ENCODE data around the gene JAZF1. TPM values are rescaled to one million over a fixed set of nuclear protein-coding genes. Genes with fewer than 3 reads are reported as not detected.

The JAZF1 gene
- total RNA-seq, 4 donors from 2014 or later = 12.7 to 19.2 (median 14.7) TPM

GRCh38 chr7:27940341-27940740 is 240.3 kb downstream of the JAZF1 start:
- DNase-seq = no peak
- no peaks in the 10 kb centered on the region for H3K9me3 ChIP-seq
- H3K4me3 ChIP-seq (replicated peaks in 1 of 3) = no peak overlapping the region
- H3K36me3 ChIP-seq = no peaks in the 10 kb centered on the region
- intact Hi-C loops (cut with DNase I) = no loop called here
- 86 to 87% methylated on average over 9 of the region's 9 CpGs for WGBS, 2 donors
- no peaks in the 10 kb centered on the region for H3K27me3 ChIP-seq
- TF ChIP-seq POLR2A (IDR thresholded peaks at IDR 0.05) = no peak
- TF ChIP-seq, protein P1, sequence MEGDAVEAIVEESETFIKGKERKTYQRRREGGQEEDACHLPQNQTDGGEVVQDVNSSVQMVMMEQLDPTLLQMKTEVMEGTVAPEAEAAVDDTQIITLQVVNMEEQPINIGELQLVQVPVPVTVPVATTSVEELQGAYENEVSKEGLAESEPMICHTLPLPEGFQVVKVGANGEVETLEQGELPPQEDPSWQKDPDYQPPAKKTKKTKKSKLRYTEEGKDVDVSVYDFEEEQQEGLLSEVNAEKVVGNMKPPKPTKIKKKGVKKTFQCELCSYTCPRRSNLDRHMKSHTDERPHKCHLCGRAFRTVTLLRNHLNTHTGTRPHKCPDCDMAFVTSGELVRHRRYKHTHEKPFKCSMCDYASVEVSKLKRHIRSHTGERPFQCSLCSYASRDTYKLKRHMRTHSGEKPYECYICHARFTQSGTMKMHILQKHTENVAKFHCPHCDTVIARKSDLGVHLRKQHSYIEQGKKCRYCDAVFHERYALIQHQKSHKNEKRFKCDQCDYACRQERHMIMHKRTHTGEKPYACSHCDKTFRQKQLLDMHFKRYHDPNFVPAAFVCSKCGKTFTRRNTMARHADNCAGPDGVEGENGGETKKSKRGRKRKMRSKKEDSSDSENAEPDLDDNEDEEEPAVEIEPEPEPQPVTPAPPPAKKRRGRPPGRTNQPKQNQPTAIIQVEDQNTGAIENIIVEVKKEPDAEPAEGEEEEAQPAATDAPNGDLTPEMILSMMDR (IDR thresholded peaks at IDR 0.05) = no peak
- H3K27ac ChIP-seq = no peak overlapping the region
- no peaks in the 10 kb centered on the region for H3K4me1 ChIP-seq

- intact Hi-C loops (cut with DNase I) = no loop called here
- Histone ChIP-seq H3K4me3 (replicated peaks in 1 of 3) (no peak overlapping the region), H3K27ac (no peak overlapping the region), H3K9me3 (no peaks in the 10 kb centered on the region), H3K4me1 (no peaks in the 10 kb centered on the region), H3K36me3 (no peaks in the 10 kb centered on the region), H3K27me3 (no peaks in the 10 kb centered on the region)
- WGBS, 2 donors = 94 to 99% methylated on average over 9 to 10 of the region's 10 CpGs
- no peak for DNase-seq
- TF ChIP-seq POLR2A (IDR thresholded peaks at IDR 0.05) = no peak
- TF ChIP-seq, protein P1 (IDR thresholded peaks at IDR 0.05) = no peak
These were observed 240.7 kb downstream of the JAZF1 start for GRCh38 chr7:27939893-27940292.

DNA sequence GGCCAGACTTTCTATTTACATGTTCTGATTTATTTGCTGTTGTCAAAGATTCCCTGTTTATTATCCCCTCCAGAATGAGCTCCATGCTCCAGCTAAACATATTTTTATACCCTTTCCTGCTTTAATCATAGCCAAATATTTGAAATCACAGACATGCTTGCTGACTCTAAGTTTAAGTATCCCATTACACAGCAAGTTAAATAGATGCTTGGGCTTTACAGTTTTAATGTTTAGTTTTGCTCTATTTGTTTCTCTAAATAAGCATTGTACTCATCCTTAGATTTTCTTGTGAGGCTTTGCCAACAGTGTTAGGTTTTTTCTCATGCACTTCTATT is 243.9 kb downstream of the JAZF1 start:
- intact Hi-C loops (cut with DNase I) = no loop called here
- Histone ChIP-seq H3K27me3 (no peaks in the 10 kb centered on the region), H3K4me1 (peaks cover 0 to 8% of the 10 kb centered on the region in 2 donors), H3K36me3 (no peaks in the 10 kb centered on the region), H3K9me3 (no peaks in the 10 kb centered on the region), H3K27ac (no peak overlapping the region), H3K4me3 (replicated peaks in 1 of 3) (no peak overlapping the region)
- TF ChIP-seq, protein P1 (IDR thresholded peaks at IDR 0.05) = no peak
- TF ChIP-seq POLR2A (IDR thresholded peaks at IDR 0.05) = no peak
- DNase-seq = no peak

- no peak for DNase-seq
- H3K4me3 ChIP-seq (replicated peaks in 1 of 3) = no peak overlapping the region
- no peaks in the 10 kb centered on the region for H3K36me3 ChIP-seq
- WGBS, 2 donors = 92 to 93% methylated on average over 6 of the region's 6 CpGs
- H3K4me1 ChIP-seq = peaks cover 0 to 8% of the 10 kb centered on the region in 2 donors
- H3K9me3 ChIP-seq = no peaks in the 10 kb centered on the region
- no peak for TF ChIP-seq POLR2A (IDR thresholded peaks at IDR 0.05)
- TF ChIP-seq, protein P1 (IDR thresholded peaks at IDR 0.05) = no peak
- H3K27me3 ChIP-seq = no peaks in the 10 kb centered on the region
- intact Hi-C loops (cut with DNase I) = no loop called here
- H3K27ac ChIP-seq = no peak overlapping the region
These were observed 244.4 kb downstream of the JAZF1 start for GRCh38 chr7:27936047-27936767.

DNA sequence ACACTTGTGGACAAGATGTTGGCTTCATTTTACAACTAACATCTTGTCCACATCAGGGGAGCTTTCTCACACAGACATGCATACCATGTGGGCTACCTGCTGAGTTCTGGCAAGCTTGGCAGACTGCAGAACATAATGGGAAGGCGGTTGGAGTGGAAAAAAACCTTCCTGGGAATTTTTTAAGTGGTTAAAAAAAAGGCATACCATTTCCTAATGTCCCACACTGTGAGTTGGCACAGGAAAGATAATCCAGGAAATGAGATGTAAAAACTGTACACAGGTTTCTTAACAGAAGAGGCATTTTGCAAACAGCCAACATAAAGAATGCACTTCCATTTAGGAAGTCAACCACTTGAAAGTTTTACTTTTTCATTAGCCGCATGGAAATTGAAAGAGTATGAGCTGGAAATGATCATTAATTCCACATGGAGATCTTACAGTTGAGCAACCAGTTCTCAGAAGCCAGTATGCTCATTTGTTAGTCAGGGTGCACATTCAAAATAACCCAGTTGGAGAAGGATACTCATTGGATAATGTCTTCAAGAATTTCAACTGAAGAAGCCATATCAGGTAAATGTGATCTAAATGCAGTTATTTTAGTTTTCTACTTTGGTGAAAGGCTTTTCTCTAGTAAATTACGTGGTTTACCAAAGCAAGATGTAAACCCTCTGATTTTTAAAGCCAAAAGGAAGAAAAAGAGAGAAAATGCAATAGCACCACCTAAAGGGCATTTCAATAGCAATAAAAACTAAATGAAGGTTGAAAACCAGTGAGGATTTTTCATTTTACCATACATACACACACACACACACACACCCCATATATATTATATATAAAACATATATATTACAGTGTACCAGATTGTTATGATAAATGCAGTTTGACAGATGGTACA is 246.7 kb downstream of the JAZF1 start:
- H3K9me3 ChIP-seq = no peaks in the 10 kb centered on the region
- no peak for TF ChIP-seq POLR2A (IDR thresholded peaks at IDR 0.05)
- TF ChIP-seq, protein P1 (IDR thresholded peaks at IDR 0.05) = peak in 3 of 6 experiments; percentile 13 to 34 (median 21)
- H3K27me3 ChIP-seq = no peaks in the 10 kb centered on the region
- no peaks in the 10 kb centered on the region for H3K36me3 ChIP-seq
- intact Hi-C loops (cut with DNase I) = no loop called here
- no peak overlapping the region for H3K4me3 ChIP-seq (replicated peaks in 1 of 3)
- no peak for DNase-seq
- 79 to 85% methylated on average over 3 of the region's 3 CpGs for WGBS, 2 donors
- peaks cover 0 to 8% of the 10 kb centered on the region in 2 donors for H3K4me1 ChIP-seq
- no peak overlapping the region for H3K27ac ChIP-seq
